ENCODE data around the gene HGFAC. TPM values are rescaled to one million over a fixed set of nuclear protein-coding genes. Genes with fewer than 3 reads are reported as not detected.

Gene HGFAC
- total RNA-seq, 1 experiment from 2014 or later = 0.20 TPM

DNA sequence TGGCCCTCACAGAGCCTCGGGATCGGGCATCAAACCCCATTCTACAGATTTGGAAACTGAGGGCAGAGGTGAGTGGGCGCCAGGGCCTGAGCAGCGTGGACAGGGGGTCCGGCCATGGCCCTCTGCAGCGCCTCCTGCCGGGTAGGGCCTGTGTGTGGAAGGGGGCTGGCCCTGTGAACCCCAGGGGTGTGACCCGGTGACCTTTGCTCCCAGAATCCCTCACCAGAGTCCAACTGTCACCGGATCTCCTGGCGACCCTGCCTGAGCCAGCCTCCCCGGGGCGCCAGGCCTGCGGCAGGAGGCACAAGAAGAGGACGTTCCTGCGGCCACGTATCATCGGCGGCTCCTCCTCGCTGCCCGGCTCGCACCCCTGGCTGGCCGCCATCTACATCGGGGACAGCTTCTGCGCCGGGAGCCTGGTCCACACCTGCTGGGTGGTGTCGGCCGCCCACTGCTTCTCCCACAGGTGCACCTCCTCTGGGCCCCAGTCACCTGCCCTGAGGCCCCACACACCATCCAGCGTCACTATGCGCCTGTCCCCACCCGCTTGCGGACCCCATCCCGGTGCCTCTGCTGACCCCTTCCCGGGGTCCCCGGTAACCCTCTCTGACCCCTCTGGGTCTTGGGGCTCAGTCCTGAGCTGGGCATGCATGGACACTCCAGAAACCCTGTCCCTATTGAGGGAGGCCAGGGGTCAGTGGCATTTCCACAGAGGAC is 4.2 kb downstream of the HGFAC start:
- no peak for ATAC-seq
- Mint-ChIP-seq H3K36me3 (no peaks in the 10 kb centered on the region), H3K4me3 (no peak overlapping the region), H3K9me3 (no peaks in the 10 kb centered on the region), H3K27me3 (ENCODE audit: low read depth) (0 out of 2 replicates have a peak, but pooled peaks cover 3% of the 10 kb centered on the region), H3K4me1 (no peaks in the 10 kb centered on the region), H3K27ac (no peak overlapping the region)
- no peak for TF ChIP-seq TCF7 (CRISPR knock-in tag; IDR thresholded peaks at IDR 0.05; ENCODE audit: low read depth)
- TF ChIP-seq, protein P1, sequence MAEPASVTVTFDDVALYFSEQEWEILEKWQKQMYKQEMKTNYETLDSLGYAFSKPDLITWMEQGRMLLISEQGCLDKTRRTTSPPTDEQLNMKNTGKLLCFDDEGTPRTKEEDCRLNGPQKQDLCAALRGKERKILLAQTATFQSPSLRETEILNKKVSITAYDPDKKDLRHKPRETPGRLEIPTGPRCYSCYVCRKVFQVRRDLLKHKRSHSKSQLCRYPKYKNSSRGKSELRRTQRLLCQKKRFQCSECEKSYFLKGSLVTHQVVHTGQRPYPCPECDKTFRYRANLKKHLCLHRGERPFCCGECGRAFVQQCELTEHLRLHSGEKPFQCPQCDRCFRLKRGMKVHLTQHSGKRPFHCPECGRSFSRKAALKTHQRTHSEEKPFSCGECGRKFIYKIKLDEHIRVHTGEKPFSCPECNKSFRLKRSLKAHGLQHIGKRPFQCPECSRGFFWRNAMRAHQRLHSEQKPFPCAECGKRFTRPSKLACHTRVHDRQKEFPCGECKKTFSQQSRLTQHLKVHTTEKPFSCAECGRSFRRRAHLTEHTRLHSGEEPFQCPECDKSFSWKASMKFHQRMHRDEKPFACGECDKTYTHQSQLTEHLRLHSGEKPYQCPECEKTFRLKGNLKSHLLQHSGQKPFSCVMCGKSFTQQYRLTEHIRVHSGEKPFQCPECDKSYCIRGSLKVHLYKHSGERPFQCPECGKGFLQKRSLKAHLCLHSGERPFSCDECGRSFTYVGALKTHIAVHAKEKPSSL (CRISPR knock-in tag; conservative IDR thresholded peaks at IDR 0.05) = no peak
- TF ChIP-seq, protein P2, sequence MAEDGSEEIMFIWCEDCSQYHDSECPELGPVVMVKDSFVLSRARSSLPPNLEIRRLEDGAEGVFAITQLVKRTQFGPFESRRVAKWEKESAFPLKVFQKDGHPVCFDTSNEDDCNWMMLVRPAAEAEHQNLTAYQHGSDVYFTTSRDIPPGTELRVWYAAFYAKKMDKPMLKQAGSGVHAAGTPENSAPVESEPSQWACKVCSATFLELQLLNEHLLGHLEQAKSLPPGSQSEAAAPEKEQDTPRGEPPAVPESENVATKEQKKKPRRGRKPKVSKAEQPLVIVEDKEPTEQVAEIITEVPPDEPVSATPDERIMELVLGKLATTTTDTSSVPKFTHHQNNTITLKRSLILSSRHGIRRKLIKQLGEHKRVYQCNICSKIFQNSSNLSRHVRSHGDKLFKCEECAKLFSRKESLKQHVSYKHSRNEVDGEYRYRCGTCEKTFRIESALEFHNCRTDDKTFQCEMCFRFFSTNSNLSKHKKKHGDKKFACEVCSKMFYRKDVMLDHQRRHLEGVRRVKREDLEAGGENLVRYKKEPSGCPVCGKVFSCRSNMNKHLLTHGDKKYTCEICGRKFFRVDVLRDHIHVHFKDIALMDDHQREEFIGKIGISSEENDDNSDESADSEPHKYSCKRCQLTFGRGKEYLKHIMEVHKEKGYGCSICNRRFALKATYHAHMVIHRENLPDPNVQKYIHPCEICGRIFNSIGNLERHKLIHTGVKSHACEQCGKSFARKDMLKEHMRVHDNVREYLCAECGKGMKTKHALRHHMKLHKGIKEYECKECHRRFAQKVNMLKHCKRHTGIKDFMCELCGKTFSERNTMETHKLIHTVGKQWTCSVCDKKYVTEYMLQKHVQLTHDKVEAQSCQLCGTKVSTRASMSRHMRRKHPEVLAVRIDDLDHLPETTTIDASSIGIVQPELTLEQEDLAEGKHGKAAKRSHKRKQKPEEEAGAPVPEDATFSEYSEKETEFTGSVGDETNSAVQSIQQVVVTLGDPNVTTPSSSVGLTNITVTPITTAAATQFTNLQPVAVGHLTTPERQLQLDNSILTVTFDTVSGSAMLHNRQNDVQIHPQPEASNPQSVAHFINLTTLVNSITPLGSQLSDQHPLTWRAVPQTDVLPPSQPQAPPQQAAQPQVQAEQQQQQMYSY (CRISPR knock-in tag; IDR thresholded peaks at IDR 0.05) = no peak
- ChIA-PET CTCF (interaction anchor here (1.9 kb wide), 1 partner anchor 34 kb away, joined by 7 read pairs; no protein-coding TSS in a partner anchor), POLR2A (no interaction called here)
- no peak for DNase-seq (ENCODE audit: low spot score)

- H3K4me3 Mint-ChIP-seq = no peak overlapping the region
- no peak overlapping the region for H3K27ac Mint-ChIP-seq
- no peaks in the 10 kb centered on the region for H3K36me3 Mint-ChIP-seq
- ChIA-PET CTCF (interaction anchor here (0.6 to 2.5 kb wide), 4 partner anchors 34 to 346 kb away, joined by 3 to 14 read pairs (median 5); no protein-coding TSS in a partner anchor), POLR2A (no interaction called here)
- H3K4me1 Mint-ChIP-seq = no peaks in the 10 kb centered on the region
- peaks cover 8% of the 10 kb centered on the region; the same call in 1 of the 2 replicates for H3K27me3 Mint-ChIP-seq (ENCODE audit: low read depth)
- no peak for ATAC-seq
- DNase-seq (ENCODE audit: low spot score) = no peak
- TF ChIP-seq NFYB (CRISPR knock-in tag; conservative IDR thresholded peaks at IDR 0.05; ENCODE audit: low read depth) (no peak), ZNF532 (CRISPR knock-in tag; IDR thresholded peaks at IDR 0.05; ENCODE audit: borderline replicate concordance) (no peak)
- TF ChIP-seq, protein P3, sequence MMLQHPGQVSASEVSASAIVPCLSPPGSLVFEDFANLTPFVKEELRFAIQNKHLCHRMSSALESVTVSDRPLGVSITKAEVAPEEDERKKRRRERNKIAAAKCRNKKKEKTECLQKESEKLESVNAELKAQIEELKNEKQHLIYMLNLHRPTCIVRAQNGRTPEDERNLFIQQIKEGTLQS (CRISPR knock-in tag; conservative IDR thresholded peaks at IDR 0.05) = no peak
- H3K9me3 Mint-ChIP-seq = no peaks in the 10 kb centered on the region
Observed at GRCh38 chr4:3446631-3447320, 5.0 kb downstream of the HGFAC start.

Data from WTC11 (cell line).